ENCODE data around the gene TIMM13.
"Not testable (repeated sequence)": the region's sequence is repeated elsewhere in the genome, so short reads cannot be mapped to it uniquely, and the experiment has no call there.

The TIMM13 gene

GRCh38 chr19:2427429-2428320, at the start of gene TIMM13:
TIMM13 (minus strand) TSS chr19:2427586; CDS start chr19:2427533, 53 bp downstream.
- DNase-seq (ENCODE audit: low read depth, low spot score) = peak; percentile 63
- H3K27ac ChIP-seq = peak within 1 kb of the TSS; percentile 86

DNA sequence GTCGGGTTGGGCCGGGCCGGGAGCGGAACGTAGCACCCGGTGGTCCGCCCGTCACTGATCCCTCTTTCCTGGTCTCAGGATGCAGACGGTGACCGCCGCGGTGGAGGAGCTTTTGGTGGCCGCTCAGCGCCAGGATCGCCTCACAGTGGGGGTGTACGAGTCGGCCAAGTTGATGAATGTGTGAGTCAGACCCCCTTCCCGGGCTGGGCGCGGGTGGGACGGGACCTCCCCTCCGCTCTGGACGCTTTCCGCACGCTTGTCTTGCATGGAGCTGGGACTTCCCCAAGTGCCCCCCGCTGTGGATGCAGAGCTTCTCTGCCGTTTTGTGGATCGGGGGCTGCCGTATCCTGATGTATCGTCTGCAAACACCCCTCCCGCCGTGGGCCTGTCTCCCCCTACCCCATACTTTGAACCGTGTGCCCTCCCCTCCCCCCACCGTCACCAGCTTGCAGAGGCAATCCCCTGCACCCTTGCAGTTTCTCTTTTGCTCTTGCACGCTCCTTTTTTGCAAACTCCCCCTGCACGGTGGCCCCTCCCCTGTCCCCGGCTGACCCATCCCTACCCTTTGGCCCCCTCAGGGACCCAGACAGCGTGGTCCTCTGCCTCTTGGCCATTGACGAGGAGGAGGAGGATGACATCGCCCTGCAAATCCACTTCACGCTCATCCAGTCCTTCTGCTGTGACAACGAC, 49.2 kb upstream of the TIMM13 start:
- DNase-seq (ENCODE audit: low read depth, low spot score) = no peak
- H3K27ac ChIP-seq = peak overlapping the region; percentile 90

DNA sequence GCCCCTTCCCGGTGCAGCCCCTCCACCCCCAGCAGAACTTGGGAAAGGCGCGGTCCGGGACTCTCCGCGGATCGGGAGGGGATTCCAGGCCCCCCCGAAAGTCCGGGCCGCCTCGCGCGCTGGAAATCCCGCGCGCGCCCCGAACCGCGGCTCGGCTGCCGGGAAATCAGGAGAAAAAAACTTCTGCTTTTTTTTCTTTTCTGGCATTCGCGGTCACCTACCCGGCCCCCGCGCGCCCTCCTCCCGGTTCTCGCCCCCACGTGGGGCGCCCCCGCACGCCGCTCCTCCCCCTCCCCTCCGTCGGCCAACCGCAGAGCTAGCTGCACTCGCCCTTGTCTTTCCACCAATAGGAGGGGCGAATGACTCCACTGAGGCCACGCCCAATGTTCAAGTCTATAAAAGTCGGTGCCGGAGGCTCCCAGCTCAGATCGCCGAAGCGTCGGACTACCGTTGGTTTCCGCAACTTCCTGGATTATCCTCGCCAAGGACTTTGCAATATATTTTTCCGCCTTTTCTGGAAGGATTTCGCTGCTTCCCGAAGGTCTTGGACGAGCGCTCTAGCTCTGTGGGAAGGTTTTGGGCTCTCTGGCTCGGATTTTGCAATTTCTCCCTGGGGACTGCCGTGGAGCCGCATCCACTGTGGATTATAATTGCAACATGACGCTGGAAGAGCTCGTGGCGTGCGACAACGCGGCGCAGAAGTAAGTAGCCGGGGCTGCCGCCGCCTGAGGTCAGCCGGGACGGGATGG, 48.5 kb upstream of the TIMM13 start, which contains the start of gene GADD45B:
TSS of gene GADD45B (plus strand) at position 426 of the 749 bp plus-strand sequence. CDS start at position 658, 232 bp downstream.
- peak; percentile 85 for DNase-seq (ENCODE audit: low read depth, low spot score)
- H3K27ac ChIP-seq = peak within 1 kb of the TSS; percentile 90

GRCh38 chr19:2475018-2475701, 47.8 kb upstream of the TIMM13 start:
- no peak for DNase-seq (ENCODE audit: low read depth, low spot score)

GRCh38 chr19:2474232-2475017, 47.0 kb upstream of the TIMM13 start:
- H3K27ac ChIP-seq = peak overlapping the region; percentile 90
- DNase-seq (ENCODE audit: low read depth, low spot score) = no peak

More at GRCh38 chr19:2475018-2475701, 47.8 kb upstream of the TIMM13 start:
- H3K27ac ChIP-seq = peak overlapping the region; percentile 90

- DNase-seq (ENCODE audit: low read depth, low spot score) = not testable (repeated sequence)
Measured at GRCh38 chr19:2469915-2470200, 42.5 kb upstream of the TIMM13 start.

DNA sequence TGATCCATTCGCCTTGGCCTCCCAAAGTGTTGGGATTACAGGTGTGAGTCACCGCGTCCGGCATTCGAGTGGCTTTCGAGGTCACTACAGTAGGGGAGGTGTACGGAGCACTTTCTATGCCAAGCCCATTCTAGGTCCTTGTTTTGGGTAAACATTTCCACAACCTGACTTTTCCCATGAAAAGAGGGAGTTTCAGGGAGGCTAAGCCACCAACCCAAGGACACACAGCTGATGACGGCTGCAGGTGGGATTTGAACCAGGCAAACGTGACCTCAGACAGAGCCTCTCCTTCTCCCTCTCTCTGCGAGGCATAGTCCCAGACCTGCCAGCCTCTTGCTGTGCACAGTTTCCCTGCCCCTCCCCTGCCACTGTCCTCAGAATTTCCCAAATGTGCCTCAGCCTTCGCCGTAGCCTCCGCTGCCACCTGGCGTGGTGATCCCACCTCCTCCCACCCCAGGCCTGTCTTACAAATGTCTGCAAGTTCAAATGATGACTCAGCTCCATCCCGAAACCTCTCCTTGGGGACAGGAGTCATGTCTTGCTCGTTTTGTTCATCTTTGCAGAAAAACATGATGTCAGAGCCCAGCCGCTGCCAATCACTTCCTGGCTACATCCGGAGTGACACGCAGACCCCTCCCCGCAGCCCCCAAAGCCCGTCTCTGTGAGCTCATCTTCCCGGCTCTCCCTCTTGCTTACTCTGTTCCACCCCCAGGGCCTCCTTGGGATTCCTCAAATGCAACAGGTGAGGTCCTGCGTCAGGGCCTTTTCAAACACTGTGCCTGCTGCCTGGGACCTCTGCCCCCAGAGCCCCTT, 41.9 kb upstream of the TIMM13 start:
- no peak for DNase-seq (ENCODE audit: low read depth, low spot score)
- no peak overlapping the region for H3K27ac ChIP-seq

More at GRCh38 chr19:2469915-2470200, 42.5 kb upstream of the TIMM13 start:
- H3K27ac ChIP-seq = not testable (repeated sequence)

- H3K27ac ChIP-seq = no peak overlapping the region
- DNase-seq (ENCODE audit: low read depth, low spot score) = no peak
Measured at GRCh38 chr19:2468596-2468995, 41.2 kb upstream of the TIMM13 start.

DNA sequence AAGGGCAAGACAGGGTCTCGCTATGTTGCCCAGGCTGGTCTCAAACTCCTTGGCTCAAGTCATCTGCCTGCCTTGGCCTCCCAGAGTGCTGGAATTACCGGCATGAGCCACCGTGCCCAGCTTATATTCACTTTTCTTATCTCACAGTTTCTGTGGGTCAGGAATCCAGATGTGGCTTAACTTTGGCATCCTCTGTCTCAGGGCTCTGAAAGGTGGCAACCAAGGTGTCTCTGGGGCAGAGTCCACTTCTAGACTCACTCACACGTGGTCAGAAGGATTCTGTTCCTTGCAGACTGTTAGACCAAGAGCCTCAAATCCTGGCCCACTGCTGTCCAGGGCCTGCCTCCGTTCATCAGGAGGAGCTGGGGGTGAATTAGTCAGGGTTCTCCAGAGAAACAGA, 37.0 kb upstream of the TIMM13 start:
- no peak for DNase-seq (ENCODE audit: low read depth, low spot score)
- no peak overlapping the region for H3K27ac ChIP-seq

GRCh38 chr19:2463694-2464093, 36.3 kb upstream of the TIMM13 start:
- not testable (repeated sequence) for DNase-seq (ENCODE audit: low read depth, low spot score); H3K27ac ChIP-seq

DNA sequence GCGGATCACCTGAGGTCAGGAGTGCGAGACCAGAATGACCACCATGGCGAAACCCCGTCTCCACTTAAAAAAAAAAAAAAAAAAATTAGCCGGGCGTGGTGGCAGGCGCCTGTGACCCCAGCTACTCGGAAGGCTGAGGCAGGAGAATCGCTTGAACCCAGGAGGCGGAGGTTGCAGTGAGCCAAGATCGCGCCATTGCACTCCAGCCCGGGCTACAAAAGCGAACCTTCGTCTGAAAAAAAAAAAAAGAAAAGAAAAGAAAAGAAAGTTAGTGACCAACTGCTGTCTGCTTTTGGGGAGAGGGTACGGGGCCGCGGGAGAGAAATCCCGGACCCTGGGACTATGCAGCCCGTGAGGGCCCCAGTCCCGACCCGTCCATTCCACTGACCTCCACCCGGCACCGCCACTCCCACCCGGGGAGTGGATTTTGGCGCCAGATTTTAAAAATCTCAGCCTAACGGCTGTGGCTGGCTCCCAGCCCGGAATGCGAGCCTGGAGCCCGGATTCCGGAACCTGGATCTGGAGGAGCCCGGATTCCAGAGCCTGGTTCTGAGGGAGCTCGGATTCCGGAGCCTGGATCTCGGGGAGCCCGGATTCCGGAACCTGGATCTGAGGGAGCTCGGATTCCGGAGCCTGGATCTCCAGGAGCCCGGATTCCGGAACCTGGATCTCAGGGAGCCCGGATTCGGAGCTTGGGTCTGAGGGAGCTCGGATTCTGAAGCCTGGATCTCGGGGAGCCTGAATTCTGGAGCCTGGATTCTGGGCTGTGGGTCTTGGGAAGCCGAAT, 35.4 kb upstream of the TIMM13 start:
- DNase-seq (ENCODE audit: low read depth, low spot score) = peak; percentile 66
- H3K27ac ChIP-seq = no peak overlapping the region

DNA sequence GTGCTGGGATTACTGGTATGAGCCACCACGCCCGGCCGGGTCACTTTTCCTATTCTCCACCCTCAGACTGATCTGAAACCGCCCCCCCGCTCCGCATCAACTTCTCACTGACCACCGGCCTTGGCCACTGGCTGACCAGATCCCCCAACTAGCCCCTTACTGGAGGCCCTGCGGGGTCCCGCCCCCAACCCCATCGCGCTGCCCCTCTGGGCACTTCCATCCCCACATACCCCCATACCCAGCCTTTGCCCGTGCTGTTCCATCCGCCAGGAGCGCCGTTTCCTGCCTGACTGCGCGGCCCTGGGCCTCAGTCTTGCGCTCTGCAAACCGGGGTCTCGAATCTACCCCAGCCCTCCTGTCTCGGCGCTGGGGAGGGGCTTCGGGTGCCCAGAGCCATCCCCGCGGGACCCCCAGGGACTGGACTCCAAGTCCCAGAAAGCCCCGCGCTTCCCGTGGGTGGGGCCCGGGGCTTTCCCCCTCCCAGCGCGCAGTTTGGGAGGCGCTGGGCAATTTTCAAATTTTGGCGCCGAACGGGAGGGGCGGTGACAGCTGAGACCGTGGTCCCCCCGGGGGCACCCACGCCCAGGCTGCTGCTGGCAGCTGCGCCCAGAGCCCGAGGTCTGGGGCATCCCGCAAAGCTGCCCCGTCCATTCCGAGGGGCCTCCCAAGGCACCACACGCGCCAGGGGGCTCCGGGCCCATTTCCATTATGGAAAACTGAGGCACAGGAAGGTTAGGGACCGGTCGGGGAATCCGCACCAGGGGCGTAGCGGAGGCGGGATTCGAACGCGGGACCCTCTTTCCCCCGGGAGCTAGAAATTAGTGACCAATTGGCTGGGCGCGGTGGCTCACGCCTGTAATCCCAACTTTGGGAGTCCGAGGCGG, 34.6 kb upstream of the TIMM13 start:
- no peak overlapping the region for H3K27ac ChIP-seq
- no peak for DNase-seq (ENCODE audit: low read depth, low spot score)

DNA sequence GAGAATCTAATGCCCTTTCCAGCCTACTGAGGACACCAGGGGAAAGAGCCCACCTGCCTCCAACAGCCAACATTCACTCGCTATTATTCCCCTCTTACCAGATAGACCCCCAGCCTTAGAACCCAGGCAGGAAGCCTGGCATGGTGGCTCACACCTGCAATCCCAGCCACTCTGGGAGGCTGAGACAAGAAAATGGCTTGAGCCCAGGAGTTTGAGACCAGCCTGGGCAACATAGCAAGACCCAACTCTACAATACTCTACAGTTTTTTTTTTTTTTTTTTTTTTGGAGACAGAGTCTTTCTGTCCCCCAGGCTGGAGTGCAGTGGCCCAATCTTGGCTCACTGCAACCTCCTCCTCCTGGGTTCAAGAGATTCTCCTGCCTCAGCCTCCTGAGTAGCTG, 32.9 kb upstream of the TIMM13 start:
- no peak overlapping the region for H3K27ac ChIP-seq
- no peak for DNase-seq (ENCODE audit: low read depth, low spot score)

- not testable (repeated sequence) for DNase-seq (ENCODE audit: low read depth, low spot score); H3K27ac ChIP-seq
Measured at GRCh38 chr19:2458776-2459175, 31.4 kb upstream of the TIMM13 start.

DNA sequence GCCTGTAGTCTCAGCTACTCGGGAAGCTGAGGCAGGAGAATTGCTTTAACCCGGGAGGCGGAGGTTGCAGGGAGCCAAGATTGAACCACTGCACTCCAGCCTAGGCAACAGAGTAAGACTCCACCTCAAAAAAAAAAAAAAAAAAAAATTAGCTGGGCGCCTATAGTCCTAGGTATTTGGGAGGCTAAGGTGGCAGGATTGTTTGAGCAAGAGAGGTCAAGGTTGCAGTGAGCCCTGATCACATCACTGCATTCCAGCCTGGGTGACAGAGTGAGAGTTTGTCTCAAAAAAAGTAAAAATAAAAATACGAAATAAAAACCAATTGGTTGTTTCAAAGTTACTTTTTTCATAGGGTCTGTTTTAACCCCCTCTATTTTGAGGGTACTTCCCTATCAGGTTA, 30.7 kb upstream of the TIMM13 start:
- DNase-seq (ENCODE audit: low read depth, low spot score) = no peak
- H3K27ac ChIP-seq = no peak overlapping the region

GRCh38 chr19:2457394-2458037, 30.1 kb upstream of the TIMM13 start:
- peak overlapping the region; percentile 45 for H3K27ac ChIP-seq
- DNase-seq (ENCODE audit: low read depth, low spot score) = no peak

All from epithelial cell of prostate (primary cell).